GM12872 (cell line): ENCODE data around the gene CNPY2.

Source experiments
- TF ChIP-seq, protein P1 (sequence below): IDR thresholded peaks from 3 replicates; pipeline ENCODE4 v1.5.1; 2011; ENCODE audit warnings: low read depth, mild to moderate bottlenecking, low read length, moderate library complexity; ENCODE audit not compliant: insufficient read depth

CNPY2 gene

DNA sequence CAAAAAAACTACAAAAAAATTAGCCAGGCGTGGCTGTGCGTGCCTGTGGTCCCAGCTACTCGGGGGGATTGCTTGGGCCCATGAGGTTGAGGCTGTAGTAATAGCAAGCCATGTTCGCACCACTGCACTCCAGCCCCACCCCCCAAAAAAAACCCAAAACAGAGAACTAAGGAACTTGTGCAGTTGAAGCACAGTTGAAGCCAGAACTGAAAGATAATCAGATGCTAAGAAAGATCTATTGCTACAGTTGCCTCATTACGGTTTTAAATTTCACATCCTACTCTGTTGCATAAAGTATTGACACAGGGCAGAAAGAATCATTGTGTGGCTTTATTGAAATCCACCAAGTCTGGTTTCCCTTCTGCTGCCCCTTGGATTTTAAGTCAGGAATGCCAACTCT lies 19.5 kb downstream of the CNPY2 start:
- TF ChIP-seq, protein P1, sequence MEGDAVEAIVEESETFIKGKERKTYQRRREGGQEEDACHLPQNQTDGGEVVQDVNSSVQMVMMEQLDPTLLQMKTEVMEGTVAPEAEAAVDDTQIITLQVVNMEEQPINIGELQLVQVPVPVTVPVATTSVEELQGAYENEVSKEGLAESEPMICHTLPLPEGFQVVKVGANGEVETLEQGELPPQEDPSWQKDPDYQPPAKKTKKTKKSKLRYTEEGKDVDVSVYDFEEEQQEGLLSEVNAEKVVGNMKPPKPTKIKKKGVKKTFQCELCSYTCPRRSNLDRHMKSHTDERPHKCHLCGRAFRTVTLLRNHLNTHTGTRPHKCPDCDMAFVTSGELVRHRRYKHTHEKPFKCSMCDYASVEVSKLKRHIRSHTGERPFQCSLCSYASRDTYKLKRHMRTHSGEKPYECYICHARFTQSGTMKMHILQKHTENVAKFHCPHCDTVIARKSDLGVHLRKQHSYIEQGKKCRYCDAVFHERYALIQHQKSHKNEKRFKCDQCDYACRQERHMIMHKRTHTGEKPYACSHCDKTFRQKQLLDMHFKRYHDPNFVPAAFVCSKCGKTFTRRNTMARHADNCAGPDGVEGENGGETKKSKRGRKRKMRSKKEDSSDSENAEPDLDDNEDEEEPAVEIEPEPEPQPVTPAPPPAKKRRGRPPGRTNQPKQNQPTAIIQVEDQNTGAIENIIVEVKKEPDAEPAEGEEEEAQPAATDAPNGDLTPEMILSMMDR = no peak

DNA sequence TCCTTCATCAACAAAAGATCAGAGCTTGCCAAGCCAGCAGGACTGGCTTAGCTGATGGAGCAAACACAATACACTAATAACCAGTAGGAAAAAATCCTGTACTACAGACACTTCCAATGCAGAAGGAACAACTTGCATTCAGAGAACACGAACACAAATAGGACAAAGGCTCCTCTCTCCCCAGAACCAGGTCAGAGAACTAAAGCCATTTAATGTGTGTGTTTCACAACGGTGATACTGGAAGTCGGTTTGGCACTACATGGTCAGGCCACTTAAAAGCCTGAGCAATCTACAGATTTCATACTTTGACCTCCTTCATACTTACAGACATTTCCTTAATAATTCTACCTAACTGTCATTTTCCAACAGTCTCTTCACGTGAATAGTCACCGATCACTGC lies 22.0 kb downstream of the CNPY2 start:
- TF ChIP-seq, protein P1 = no peak

DNA sequence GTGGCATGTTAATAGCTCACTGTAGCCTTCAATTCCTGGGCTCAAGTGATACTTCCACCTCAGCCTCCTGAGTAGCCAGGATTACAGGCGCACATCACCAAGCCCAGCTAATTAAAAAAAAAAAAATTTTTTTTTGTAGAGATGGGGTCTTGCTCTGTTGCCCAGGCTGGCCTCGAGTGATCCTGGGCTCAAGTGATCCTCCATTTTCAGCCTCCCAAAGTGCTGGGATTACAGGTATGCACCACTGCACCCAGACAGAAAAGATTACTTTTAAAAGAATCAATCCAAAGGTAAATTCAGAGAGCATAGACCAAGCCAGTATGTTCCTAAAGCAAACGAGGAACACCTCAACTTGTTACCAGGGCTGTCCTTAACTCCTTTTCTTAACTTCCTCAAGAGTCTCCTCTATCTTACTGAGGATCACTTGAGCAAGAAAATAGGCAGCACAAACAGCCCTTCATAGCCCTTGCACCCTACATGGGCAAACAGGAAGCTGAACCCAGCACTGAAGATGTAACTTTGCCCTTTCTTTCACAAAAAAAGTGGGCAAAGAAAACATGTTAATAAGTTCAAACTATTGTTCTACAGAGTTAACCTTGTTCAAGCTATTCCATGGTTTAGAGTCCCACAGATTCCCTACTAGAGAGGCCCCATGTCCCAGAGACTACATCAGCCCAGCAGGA lies 26.9 kb downstream of the CNPY2 start:
- TF ChIP-seq, protein P1 = no peak

GRCh38 chr12:56286044-56286830 lies 29.6 kb downstream of the CNPY2 start:
- TF ChIP-seq, protein P1 = no peak

- TF ChIP-seq, protein P1 = no peak
Observed at GRCh38 chr12:56282579-56282978, 33.2 kb downstream of the CNPY2 start.

DNA sequence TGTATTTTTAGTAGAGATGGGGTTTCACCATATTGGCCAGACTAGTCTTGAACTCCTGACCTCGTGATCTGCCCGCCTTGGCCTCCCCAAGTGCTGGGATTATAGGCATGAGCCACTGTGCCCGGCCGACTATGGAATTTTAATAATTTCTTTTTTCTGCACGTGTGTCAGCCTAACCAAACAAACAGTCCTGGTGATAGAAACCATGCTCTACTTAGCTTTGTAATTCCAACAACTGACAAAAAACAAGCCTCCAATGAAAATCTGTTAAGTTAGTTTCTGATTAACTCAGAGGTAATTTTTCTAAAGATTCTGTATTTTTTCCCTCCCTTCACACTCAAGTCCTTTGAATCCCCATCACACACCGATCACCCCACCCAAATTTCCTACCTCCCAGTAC lies 33.8 kb downstream of the CNPY2 start:
- TF ChIP-seq, protein P1 = no peak

DNA sequence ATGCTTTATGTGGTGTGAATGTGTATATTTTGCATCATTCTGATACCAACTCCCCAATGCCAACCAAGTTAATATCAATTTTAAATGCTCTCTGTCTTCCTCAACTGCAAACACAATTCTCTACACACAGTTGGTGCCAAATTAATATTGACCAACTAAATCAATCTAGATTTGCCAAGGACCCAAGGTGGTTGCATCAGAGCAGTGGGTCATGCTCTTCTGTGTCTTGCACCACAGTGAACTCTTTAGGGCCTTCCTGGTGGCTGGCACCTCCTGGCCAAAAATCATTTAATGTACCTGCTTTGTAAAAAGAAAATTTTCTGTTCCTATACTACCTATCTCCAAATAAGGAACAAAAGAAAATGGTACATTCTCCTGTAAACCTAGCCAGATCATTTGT lies 34.9 kb downstream of the CNPY2 start:
- TF ChIP-seq, protein P1 = no peak
